SK-N-MC (cell line): Measurements from ENCODE around the gene AUTS2.

ENCODE experiments used
- DNase-seq: peaks from one replicate; pipeline ENCODE4 v3.0.0-alpha.2; 2011; ENCODE audit warnings: low read depth, low spot score
- H3K27ac ChIP-seq: fragments of 200-600 bp; sonication (generic); 2 replicates; pipeline ENCODE4 v1.5.1; 2016; ENCODE audit warnings: mixed run types
- H3K36me3 ChIP-seq: fragments of 200-600 bp; sonication (generic); 2 replicates; pipeline ENCODE4 v1.6.1; 2017; ENCODE audit warnings: antibody characterized with exemption, low read length, mixed read lengths; ENCODE audit not compliant: insufficient read depth
- H3K4me3 ChIP-seq: fragments of 200-600 bp; sonication (generic); 2 replicates; pipeline ENCODE4 v1.5.1; 2016
- H3K9ac ChIP-seq: fragments of 200-600 bp; sonication (generic); 2 replicates; pipeline ENCODE4 v1.8.0; 2017; ENCODE audit warnings: mixed run types, mixed read lengths; ENCODE audit not compliant: insufficient read length
- H3K9me3 ChIP-seq: fragments of 200-600 bp; sonication (generic); 2 replicates; pipeline ENCODE4 v1.6.1; 2017; ENCODE audit warnings: low read depth, mild to moderate bottlenecking, antibody characterized with exemption, low read length, moderate library complexity, mixed read lengths
- EZH2 ChIP-seq: fragments of 200-600 bp; sonication (generic); IDR thresholded peaks from one replicate; pipeline ENCODE4 v1.6.1; 2017; ENCODE audit warnings: antibody characterized with exemption
- FOXP2 ChIP-seq: optimal IDR thresholded peaks from 2 replicates; pipeline ENCODE3; 2011; ENCODE audit warnings: mild to moderate bottlenecking, moderate library complexity; ENCODE audit not compliant: insufficient read depth; ENCODE audit errors: extremely low read length, control extremely low read depth
- POLR2AphosphoS5 ChIP-seq: IDR thresholded peaks from 2 replicates; pipeline ENCODE4 v1.6.1; 2012; ENCODE audit warnings: mild to moderate bottlenecking, low read depth, low read length, borderline replicate concordance

The AUTS2 gene

GRCh38 chr7:70693686-70694433, 1095.6 kb downstream of the AUTS2 start:
- TF ChIP-seq EZH2 (no peak), FOXP2 (peak; percentile 66), POLR2AphosphoS5 (peak; percentile 57; the same call in 1 of the 2 replicates)
- Histone ChIP-seq H3K36me3 (peaks cover 3% of the 10 kb centered on the region; the same call in 1 of the 2 replicates), H3K9me3 (no peaks in the 10 kb centered on the region), H3K9ac (peak overlapping the region; percentile 67), H3K27ac (no peak overlapping the region), H3K4me3 (peak overlapping the region; percentile 93)
- DNase-seq, result no peak

- DNase-seq, result no peak
- peak overlapping the region; percentile 93 for H3K4me3 ChIP-seq
- H3K27ac ChIP-seq, result no peak overlapping the region
Observed at GRCh38 chr7:70694434-70694970, 1096.2 kb downstream of the AUTS2 start.

GRCh38 chr7:70694971-70695794, 1096.9 kb downstream of the AUTS2 start:
- H3K4me3 ChIP-seq, result peak overlapping the region; percentile 93
- H3K9ac ChIP-seq, result peak overlapping the region; percentile 89
- DNase-seq, result no peak
- no peaks in the 10 kb centered on the region for H3K9me3 ChIP-seq
- H3K36me3 ChIP-seq, result peaks cover 16% of the 10 kb centered on the region
- TF ChIP-seq EZH2 (no peak), POLR2AphosphoS5 (no peak), FOXP2 (no peak)
- no peak overlapping the region for H3K27ac ChIP-seq

More at GRCh38 chr7:70694434-70694970, 1096.2 kb downstream of the AUTS2 start:
- H3K9me3 ChIP-seq, result no peaks in the 10 kb centered on the region
- no peak for TF ChIP-seq POLR2AphosphoS5
- TF ChIP-seq EZH2, result no peak
- TF ChIP-seq FOXP2, result no peak
- H3K36me3 ChIP-seq, result peaks cover 10% of the 10 kb centered on the region
- peak overlapping the region; percentile 89 for H3K9ac ChIP-seq

DNA sequence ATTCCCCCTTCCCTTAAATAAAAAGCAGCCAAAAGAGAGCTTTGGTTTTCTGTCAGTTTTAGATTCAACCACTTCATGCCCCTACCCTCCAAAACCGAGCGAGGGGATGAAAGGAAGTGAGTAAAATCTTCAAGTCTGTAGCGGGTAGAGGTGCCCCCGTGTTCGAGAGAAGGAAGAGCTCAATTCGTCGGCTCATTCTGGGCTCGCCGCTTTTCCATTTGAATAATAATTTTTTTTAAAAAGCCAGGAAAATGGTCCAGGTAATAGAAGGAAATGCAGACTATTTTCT, 1097.5 kb downstream of the AUTS2 start:
- Histone ChIP-seq H3K9ac (peak overlapping the region; percentile 89), H3K9me3 (no peaks in the 10 kb centered on the region), H3K27ac (no peak overlapping the region), H3K4me3 (peak overlapping the region; percentile 93), H3K36me3 (peaks cover 19% of the 10 kb centered on the region)
- no peak for DNase-seq
- TF ChIP-seq FOXP2, result no peak
- no peak for TF ChIP-seq EZH2
- TF ChIP-seq POLR2AphosphoS5, result no peak

- no peak for DNase-seq
- Histone ChIP-seq H3K9ac (peak overlapping the region; percentile 89), H3K9me3 (no peaks in the 10 kb centered on the region), H3K27ac (no peak overlapping the region), H3K4me3 (peak overlapping the region; percentile 93), H3K36me3 (peaks cover 24% of the 10 kb centered on the region)
- no peak for TF ChIP-seq FOXP2
- no peak for TF ChIP-seq POLR2AphosphoS5
- TF ChIP-seq EZH2, result no peak
Observed at GRCh38 chr7:70696201-70696754, 1098.0 kb downstream of the AUTS2 start.

- peaks cover 39% of the 10 kb centered on the region for H3K36me3 ChIP-seq
- no peak overlapping the region for H3K27ac ChIP-seq
- peak overlapping the region; percentile 93 for H3K4me3 ChIP-seq
- no peak for TF ChIP-seq EZH2
- TF ChIP-seq POLR2AphosphoS5, result no peak
- no peak for TF ChIP-seq FOXP2
- no peaks in the 10 kb centered on the region for H3K9me3 ChIP-seq
- no peak overlapping the region for H3K9ac ChIP-seq
- DNase-seq, result peak; percentile 59
Observed at GRCh38 chr7:70698219-70698832, 1100.1 kb downstream of the AUTS2 start.

- Histone ChIP-seq H3K9me3 (no peaks in the 10 kb centered on the region), H3K36me3 (peaks cover 39% of the 10 kb centered on the region), H3K27ac (no peak overlapping the region), H3K4me3 (no peak overlapping the region), H3K9ac (no peak overlapping the region)
- TF ChIP-seq FOXP2, result no peak
- TF ChIP-seq EZH2, result no peak
- no peak for TF ChIP-seq POLR2AphosphoS5
- DNase-seq, result no peak
Observed at GRCh38 chr7:70699271-70699670, 1101.0 kb downstream of the AUTS2 start.
